ENCODE data around the gene SF3A1.

DNA sequence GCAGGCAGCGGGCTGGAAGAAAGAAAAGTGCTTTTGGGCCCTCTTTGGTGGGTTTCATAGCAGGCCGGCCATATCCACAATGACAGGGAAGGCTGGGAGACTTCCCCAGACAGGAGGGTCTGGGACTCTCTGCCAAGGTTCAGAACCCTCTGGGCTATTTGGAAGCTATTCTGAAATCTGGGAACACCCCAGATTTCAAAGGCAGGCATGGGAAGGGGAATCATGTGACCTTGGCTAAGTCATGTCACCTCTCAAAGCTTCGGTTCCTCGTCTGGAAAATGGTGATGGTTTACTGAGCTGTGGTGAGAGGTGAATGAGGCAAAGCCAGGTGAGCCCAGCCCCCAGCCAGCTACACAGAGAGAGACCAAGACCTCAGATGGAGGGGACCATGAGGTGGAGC, 72.0 kb downstream of the SF3A1 start:
- TF ChIP-seq POLR2AphosphoS5 (IDR thresholded peaks at IDR 0.05; ENCODE audit: low read depth), result no peak
- TF ChIP-seq, protein P1, sequence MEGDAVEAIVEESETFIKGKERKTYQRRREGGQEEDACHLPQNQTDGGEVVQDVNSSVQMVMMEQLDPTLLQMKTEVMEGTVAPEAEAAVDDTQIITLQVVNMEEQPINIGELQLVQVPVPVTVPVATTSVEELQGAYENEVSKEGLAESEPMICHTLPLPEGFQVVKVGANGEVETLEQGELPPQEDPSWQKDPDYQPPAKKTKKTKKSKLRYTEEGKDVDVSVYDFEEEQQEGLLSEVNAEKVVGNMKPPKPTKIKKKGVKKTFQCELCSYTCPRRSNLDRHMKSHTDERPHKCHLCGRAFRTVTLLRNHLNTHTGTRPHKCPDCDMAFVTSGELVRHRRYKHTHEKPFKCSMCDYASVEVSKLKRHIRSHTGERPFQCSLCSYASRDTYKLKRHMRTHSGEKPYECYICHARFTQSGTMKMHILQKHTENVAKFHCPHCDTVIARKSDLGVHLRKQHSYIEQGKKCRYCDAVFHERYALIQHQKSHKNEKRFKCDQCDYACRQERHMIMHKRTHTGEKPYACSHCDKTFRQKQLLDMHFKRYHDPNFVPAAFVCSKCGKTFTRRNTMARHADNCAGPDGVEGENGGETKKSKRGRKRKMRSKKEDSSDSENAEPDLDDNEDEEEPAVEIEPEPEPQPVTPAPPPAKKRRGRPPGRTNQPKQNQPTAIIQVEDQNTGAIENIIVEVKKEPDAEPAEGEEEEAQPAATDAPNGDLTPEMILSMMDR (IDR thresholded peaks at IDR 0.05; ENCODE audit: insufficient read depth, low read length), result no peak
- TF ChIP-seq, protein P2, sequence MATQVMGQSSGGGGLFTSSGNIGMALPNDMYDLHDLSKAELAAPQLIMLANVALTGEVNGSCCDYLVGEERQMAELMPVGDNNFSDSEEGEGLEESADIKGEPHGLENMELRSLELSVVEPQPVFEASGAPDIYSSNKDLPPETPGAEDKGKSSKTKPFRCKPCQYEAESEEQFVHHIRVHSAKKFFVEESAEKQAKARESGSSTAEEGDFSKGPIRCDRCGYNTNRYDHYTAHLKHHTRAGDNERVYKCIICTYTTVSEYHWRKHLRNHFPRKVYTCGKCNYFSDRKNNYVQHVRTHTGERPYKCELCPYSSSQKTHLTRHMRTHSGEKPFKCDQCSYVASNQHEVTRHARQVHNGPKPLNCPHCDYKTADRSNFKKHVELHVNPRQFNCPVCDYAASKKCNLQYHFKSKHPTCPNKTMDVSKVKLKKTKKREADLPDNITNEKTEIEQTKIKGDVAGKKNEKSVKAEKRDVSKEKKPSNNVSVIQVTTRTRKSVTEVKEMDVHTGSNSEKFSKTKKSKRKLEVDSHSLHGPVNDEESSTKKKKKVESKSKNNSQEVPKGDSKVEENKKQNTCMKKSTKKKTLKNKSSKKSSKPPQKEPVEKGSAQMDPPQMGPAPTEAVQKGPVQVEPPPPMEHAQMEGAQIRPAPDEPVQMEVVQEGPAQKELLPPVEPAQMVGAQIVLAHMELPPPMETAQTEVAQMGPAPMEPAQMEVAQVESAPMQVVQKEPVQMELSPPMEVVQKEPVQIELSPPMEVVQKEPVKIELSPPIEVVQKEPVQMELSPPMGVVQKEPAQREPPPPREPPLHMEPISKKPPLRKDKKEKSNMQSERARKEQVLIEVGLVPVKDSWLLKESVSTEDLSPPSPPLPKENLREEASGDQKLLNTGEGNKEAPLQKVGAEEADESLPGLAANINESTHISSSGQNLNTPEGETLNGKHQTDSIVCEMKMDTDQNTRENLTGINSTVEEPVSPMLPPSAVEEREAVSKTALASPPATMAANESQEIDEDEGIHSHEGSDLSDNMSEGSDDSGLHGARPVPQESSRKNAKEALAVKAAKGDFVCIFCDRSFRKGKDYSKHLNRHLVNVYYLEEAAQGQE (IDR thresholded peaks at IDR 0.05; ENCODE audit: insufficient replicate concordance, low read depth), result no peak

Data from HL-60 (cell line).